A549 (cell line): Measurements from ENCODE around the gene PARP11. TPM values are rescaled to one million over a fixed set of nuclear protein-coding genes. Genes with fewer than 3 reads are reported as not detected.

Source experiments
- ATAC-seq, 2 experiments: fragments of 200-7000 bp in 1 of 2; fragments of >200 bp in 1 of 2; cut with Nextera tagmentation in 1 of 2; cut with Tn5 transposase in 1 of 2; 3 replicates each; pipeline versions ENCODE4 v1.8.0 to v1.9.1; 2018 to 2020; ENCODE audit warnings: mild to moderate bottlenecking in 1 of 2, moderate library complexity in 1 of 2
- CTCF ChIA-PET: fragments of 300-600 bp; sonication (Branson Sonifier 250); formaldehyde crosslinking; extraction: SDS; loops from one replicate; lab custom pipeline; 2021; ENCODE audit warnings: antibody characterized with exemption, inconsistent platforms; lab: Yijun Ruan, JAX
- POLR2A ChIA-PET: fragments of 350-600 bp; formaldehyde crosslinking; extraction: SDS; loops from one replicate; lab custom pipeline; 2021; ENCODE audit warnings: antibody characterized with exemption, inconsistent platforms; lab: Yijun Ruan, JAX
- DNase-seq, 2 experiments: peaks; one replicate each; pipeline versions ENCODE4 v3.0.0 to v3.0.0-alpha.2; 2011 to 2016; ENCODE audit warnings: low read depth in 1 of 2, low spot score in 1 of 2
- FAIRE-seq: peaks from 2 replicates; lab custom pipeline; 2011; peaks lifted over from hg19 to GRCh38; lab: Jason Lieb, UNC
- H3K27ac ChIP-seq, 2 experiments: fragments of >200 bp; sonication (Bioruptor Twin); formaldehyde crosslinking; 3 replicates each; pipeline ENCODE4 v1.5.1; 2016 to 2017
- H3K4me1 ChIP-seq: fragments of >200 bp; sonication (Bioruptor Twin); formaldehyde crosslinking; 3 replicates; pipeline ENCODE4 v1.6.1; 2016
- H3K4me2 ChIP-seq: fragments of >200 bp; sonication (Bioruptor Twin); formaldehyde crosslinking; 3 replicates; pipeline ENCODE4 v1.6.1; 2016
- H3K4me3 ChIP-seq: fragments of >200 bp; sonication (Bioruptor Twin); formaldehyde crosslinking; 3 replicates; pipeline ENCODE4 v1.5.1; 2016
- H3K9me3 ChIP-seq: fragments of >200 bp; sonication (Bioruptor Twin); formaldehyde crosslinking; 3 replicates; pipeline ENCODE4 v1.6.1; 2016
- BHLHE40 ChIP-seq: IDR thresholded peaks from 2 replicates; pipeline ENCODE4 v1.6.1; 2012; ENCODE audit warnings: low read depth, low read length, inconsistent platforms
- EP300 ChIP-seq, 2 experiments: fragments of >200 bp; sonication (Bioruptor Twin); formaldehyde crosslinking; IDR thresholded peaks; 2 replicates in 1 of 2; 3 replicates in 1 of 2; pipeline ENCODE4 v1.6.1; 2016 to 2017
- FOXS1 ChIP-seq: fragments of 250-450 bp; sonication (Bioruptor Pico); IDR thresholded peaks from 2 replicates; pipeline ENCODE4 v1.5.0; 2020; ENCODE audit warnings: mild to moderate bottlenecking, moderate library complexity
- GATA3 ChIP-seq: IDR thresholded peaks from 2 replicates; pipeline ENCODE4 v1.6.1; 2012; ENCODE audit warnings: borderline replicate concordance
- HOXA7 ChIP-seq: fragments of 250-450 bp; sonication (Bioruptor Pico); IDR thresholded peaks from 2 replicates; pipeline ENCODE4 v1.5.0; 2020; ENCODE audit warnings: mild to moderate bottlenecking, moderate library complexity
- JUNB ChIP-seq: fragments of >200 bp; sonication (Bioruptor Twin); formaldehyde crosslinking; IDR thresholded peaks from 2 replicates; pipeline ENCODE4 v1.6.1; 2016
- KDM1A ChIP-seq: fragments of 200-600 bp; sonication (generic); IDR thresholded peaks from 2 replicates; pipeline ENCODE4 v1.6.1; 2016; ENCODE audit warnings: low read depth, mild to moderate bottlenecking
- MAFK ChIP-seq: fragments of 450-650 bp; IDR thresholded peaks from 2 replicates; pipeline ENCODE4 v1.6.1; 2014; ENCODE audit not compliant: partially characterized antibody
- NPAS2 ChIP-seq: fragments of 250-450 bp; sonication (Bioruptor Pico); IDR thresholded peaks from 2 replicates; pipeline ENCODE4 v1.8.0; 2022; ENCODE audit warnings: mild to moderate bottlenecking, moderate library complexity, borderline replicate concordance
- PHF8 ChIP-seq: fragments of 200-600 bp; sonication (generic); IDR thresholded peaks from 2 replicates; pipeline ENCODE4 v1.6.1; 2016; ENCODE audit warnings: low read depth, mild to moderate bottlenecking, antibody characterized with exemption, moderate library complexity, borderline replicate concordance
- RAD21 ChIP-seq, 2 experiments: fragments of >200 bp in 1 of 2; sonication (Bioruptor Twin) in 1 of 2; formaldehyde crosslinking in 1 of 2; IDR thresholded peaks in 1 of 2; conservative IDR thresholded peaks in 1 of 2; 2 replicates in 1 of 2; 3 replicates in 1 of 2; pipeline ENCODE4 v1.6.1; 2012 to 2018; ENCODE audit warnings: inconsistent platforms in 1 of 2
- RCOR1 ChIP-seq: fragments of 150-350 bp; IDR thresholded peaks from 2 replicates; pipeline ENCODE4 v1.6.1; 2014; ENCODE audit warnings: antibody characterized with exemption, low read length, low read depth
- RFX5 ChIP-seq: fragments of 450-650 bp; IDR thresholded peaks from 2 replicates; pipeline ENCODE4 v1.7.1; 2014; ENCODE audit warnings: antibody characterized with exemption, mild to moderate bottlenecking, moderate library complexity
- SMC3 ChIP-seq: fragments of >200 bp; sonication (Bioruptor Twin); formaldehyde crosslinking; IDR thresholded peaks from 3 replicates; pipeline ENCODE4 v1.6.1; 2018; ENCODE audit warnings: inconsistent platforms
- SREBF2 ChIP-seq: fragments of 450-650 bp; IDR thresholded peaks from 2 replicates; pipeline ENCODE4 v1.6.1; 2014; ENCODE audit warnings: mild to moderate bottlenecking, moderate library complexity
- ZC3H11A ChIP-seq: fragments of 450-650 bp; IDR thresholded peaks from 2 replicates; pipeline ENCODE4 v1.6.1; 2014; ENCODE audit warnings: antibody characterized with exemption, mild to moderate bottlenecking
- WGBS: methylation state at CpG from one replicate; pipeline ENCODE4 v1.1.6; 2017; ENCODE audit errors: missing lambda C conversion rate; 5-methylcytosine and 5-hydroxymethylcytosine counted together
- polyA plus RNA-seq, 4 experiments: library from polyadenylated mRNA; depleted of rRNA in 3 of 4; stranded (reverse); fragments of >200 nt; fragmentation: RNase III in 1 of 4; extraction: RNeasy Plus Mini Kit Qiagen cat#74134 plus additional on column Dnase treatment in 1 of 4; gene quantifications; 2 replicates in 3 of 4; 3 replicates in 1 of 4; pipeline ENCODE4 v1.2.3, GENCODE V29; 2011 to 2017
- TF ChIP-seq, protein P1 (sequence below): fragments of 250-450 bp; sonication (Bioruptor Pico); IDR thresholded peaks from 2 replicates; pipeline ENCODE4 v1.5.0; 2021; ENCODE audit warnings: mild to moderate bottlenecking, moderate library complexity, borderline replicate concordance
- TF ChIP-seq, protein P2 (sequence below): IDR thresholded peaks from 2 replicates; pipeline ENCODE4 v1.6.1; 2012; ENCODE audit warnings: low read depth, borderline replicate concordance
- TF ChIP-seq, protein P3 (sequence below): fragments of 200-600 bp; sonication (generic); IDR thresholded peaks from 2 replicates; pipeline ENCODE4 v1.6.1; 2016; ENCODE audit warnings: antibody characterized with exemption, mild to moderate bottlenecking, moderate library complexity
- TF ChIP-seq, protein P4 (sequence below): fragments of >200 bp; sonication (Bioruptor Twin); formaldehyde crosslinking; IDR thresholded peaks from 2 replicates; pipeline ENCODE4 v1.6.1; 2016
- TF ChIP-seq, protein P5 (sequence below): fragments of >200 bp; sonication (Bioruptor Twin); formaldehyde crosslinking; IDR thresholded peaks from 3 replicates; pipeline ENCODE4 v1.6.1; 2016
- TF ChIP-seq, protein P6 (sequence below): fragments of >200 bp; sonication (Bioruptor Twin); formaldehyde crosslinking; IDR thresholded peaks from 3 replicates; pipeline ENCODE4 v1.5.1; 2016

The PARP11 gene
- polyA plus RNA-seq, 2 of the 4 experiments (the other 2 are of a cell fraction) = 2.1 to 6.7 TPM

DNA sequence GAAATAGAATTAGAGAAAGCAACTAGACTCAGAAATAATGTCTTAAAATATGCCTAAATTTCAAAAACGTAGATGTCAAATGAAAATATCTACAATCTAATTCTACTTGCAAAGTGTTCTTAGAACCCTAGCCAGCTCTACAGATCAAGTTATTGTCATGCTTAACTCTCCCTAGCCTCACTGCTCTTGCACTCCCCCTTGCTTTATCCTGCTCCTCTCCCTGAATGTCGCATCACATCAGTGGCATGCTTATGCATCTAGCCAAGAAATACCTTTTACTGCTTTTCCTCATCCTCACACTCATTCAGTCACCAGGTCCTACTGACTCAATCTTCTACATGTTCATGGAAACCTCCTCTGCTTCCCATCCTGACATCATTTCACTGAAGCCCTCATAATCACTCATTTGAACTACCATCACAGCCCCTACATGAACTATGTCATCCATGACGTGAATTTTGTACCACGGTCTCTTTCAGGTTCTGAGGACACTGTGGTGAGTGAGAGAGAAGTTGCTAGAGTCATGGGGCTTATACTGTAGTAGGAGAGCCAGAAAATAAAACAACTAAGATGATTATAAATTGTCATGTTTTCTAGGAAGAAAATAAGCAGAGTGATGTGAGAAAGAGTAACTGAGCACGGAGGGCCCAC is 97.7 kb downstream of the PARP11 start:
- no peak overlapping the region for H3K4me3 ChIP-seq
- no peak overlapping the region for H3K27ac ChIP-seq
- no peak overlapping the region for H3K4me2 ChIP-seq
- ATAC-seq (no peak), DNase-seq (no peak), FAIRE-seq (no peak)
- POLR2A ChIA-PET = no interaction called here
- TF ChIP-seq MAFK (no peak), FOXS1 (CRISPR knock-in tag) (no peak), SREBF2 (no peak), EP300 (IDR thresholded peaks at IDR 0.05) (no peak), ZC3H11A (no peak), GATA3 (no peak), KDM1A (no peak), NPAS2 (CRISPR knock-in tag) (no peak), HOXA7 (CRISPR knock-in tag) (no peak), RAD21 (conservative IDR thresholded peaks at IDR 0.05 in 1 of 2, IDR thresholded peaks at IDR 0.05 in 1 of 2) (no peak), JUNB (no peak), SMC3 (no peak)
- TF ChIP-seq, protein P1, sequence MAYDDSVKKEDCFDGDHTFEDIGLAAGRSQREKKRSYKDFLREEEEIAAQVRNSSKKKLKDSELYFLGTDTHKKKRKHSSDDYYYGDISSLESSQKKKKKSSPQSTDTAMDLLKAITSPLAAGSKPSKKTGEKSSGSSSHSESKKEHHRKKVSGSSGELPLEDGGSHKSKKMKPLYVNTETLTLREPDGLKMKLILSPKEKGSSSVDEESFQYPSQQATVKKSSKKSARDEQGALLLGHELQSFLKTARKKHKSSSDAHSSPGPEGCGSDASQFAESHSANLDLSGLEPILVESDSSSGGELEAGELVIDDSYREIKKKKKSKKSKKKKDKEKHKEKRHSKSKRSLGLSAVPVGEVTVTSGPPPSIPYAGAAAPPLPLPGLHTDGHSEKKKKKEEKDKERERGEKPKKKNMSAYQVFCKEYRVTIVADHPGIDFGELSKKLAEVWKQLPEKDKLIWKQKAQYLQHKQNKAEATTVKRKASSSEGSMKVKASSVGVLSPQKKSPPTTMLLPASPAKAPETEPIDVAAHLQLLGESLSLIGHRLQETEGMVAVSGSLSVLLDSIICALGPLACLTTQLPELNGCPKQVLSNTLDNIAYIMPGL (CRISPR knock-in tag) = no peak
- TF ChIP-seq, protein P2, sequence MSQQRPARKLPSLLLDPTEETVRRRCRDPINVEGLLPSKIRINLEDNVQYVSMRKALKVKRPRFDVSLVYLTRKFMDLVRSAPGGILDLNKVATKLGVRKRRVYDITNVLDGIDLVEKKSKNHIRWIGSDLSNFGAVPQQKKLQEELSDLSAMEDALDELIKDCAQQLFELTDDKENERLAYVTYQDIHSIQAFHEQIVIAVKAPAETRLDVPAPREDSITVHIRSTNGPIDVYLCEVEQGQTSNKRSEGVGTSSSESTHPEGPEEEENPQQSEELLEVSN = no peak
- TF ChIP-seq, protein P3, sequence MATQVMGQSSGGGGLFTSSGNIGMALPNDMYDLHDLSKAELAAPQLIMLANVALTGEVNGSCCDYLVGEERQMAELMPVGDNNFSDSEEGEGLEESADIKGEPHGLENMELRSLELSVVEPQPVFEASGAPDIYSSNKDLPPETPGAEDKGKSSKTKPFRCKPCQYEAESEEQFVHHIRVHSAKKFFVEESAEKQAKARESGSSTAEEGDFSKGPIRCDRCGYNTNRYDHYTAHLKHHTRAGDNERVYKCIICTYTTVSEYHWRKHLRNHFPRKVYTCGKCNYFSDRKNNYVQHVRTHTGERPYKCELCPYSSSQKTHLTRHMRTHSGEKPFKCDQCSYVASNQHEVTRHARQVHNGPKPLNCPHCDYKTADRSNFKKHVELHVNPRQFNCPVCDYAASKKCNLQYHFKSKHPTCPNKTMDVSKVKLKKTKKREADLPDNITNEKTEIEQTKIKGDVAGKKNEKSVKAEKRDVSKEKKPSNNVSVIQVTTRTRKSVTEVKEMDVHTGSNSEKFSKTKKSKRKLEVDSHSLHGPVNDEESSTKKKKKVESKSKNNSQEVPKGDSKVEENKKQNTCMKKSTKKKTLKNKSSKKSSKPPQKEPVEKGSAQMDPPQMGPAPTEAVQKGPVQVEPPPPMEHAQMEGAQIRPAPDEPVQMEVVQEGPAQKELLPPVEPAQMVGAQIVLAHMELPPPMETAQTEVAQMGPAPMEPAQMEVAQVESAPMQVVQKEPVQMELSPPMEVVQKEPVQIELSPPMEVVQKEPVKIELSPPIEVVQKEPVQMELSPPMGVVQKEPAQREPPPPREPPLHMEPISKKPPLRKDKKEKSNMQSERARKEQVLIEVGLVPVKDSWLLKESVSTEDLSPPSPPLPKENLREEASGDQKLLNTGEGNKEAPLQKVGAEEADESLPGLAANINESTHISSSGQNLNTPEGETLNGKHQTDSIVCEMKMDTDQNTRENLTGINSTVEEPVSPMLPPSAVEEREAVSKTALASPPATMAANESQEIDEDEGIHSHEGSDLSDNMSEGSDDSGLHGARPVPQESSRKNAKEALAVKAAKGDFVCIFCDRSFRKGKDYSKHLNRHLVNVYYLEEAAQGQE = no peak
- TF ChIP-seq, protein P4, sequence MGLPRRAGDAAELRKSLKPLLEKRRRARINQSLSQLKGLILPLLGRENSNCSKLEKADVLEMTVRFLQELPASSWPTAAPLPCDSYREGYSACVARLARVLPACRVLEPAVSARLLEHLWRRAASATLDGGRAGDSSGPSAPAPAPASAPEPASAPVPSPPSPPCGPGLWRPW = no peak
- no peaks in the 10 kb centered on the region for H3K4me1 ChIP-seq
- CTCF ChIA-PET = interaction anchor here (0.8 to 5.5 kb wide), 8 partner anchors 23 to 476 kb away, joined by 3 to 89 read pairs (median 5); partner anchors contain the start of gene CRACR2A
- WGBS = 9% methylated on average over 5 of the region's 5 CpGs
- H3K9me3 ChIP-seq = no peaks in the 10 kb centered on the region

DNA sequence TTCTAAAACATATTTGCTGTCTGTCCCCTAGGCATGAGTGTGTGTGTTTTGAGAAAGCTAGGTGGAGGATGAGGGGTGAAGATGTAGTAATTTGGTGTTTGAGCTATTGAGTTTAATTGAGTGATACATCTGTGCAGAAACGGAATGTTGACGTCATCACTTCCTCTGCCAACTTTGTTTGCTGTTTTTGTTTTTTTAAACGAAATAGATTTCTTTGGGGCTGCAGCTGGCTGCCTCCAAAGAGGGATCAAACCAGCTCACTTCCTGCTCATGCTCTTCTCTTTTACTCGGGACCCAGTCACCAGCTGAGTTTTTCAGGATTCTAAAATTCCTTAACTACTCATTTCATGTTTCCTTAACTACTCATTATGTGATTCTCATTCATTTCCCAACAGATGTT is 100.8 kb downstream of the PARP11 start:
- Histone ChIP-seq H3K4me1 (no peaks in the 10 kb centered on the region), H3K4me2 (no peak overlapping the region), H3K4me3 (no peak overlapping the region), H3K27ac (no peak overlapping the region), H3K9me3 (no peaks in the 10 kb centered on the region)
- no peak for ATAC-seq
- WGBS = 22% methylated on average over 4 of the region's 4 CpGs
- DNase-seq = no peak
- ChIA-PET POLR2A (no interaction called here), CTCF (interaction anchor here (0.6 to 5.5 kb wide), 9 partner anchors 9 to 529 kb away, joined by 3 to 60 read pairs (median 3); no protein-coding TSS in a partner anchor)
- TF ChIP-seq RAD21 (conservative IDR thresholded peaks at IDR 0.05 in 1 of 2, IDR thresholded peaks at IDR 0.05 in 1 of 2) (no peak), RFX5 (no peak), SREBF2 (no peak), BHLHE40 (no peak), PHF8 (no peak), RCOR1 (no peak)
- TF ChIP-seq, protein P5, sequence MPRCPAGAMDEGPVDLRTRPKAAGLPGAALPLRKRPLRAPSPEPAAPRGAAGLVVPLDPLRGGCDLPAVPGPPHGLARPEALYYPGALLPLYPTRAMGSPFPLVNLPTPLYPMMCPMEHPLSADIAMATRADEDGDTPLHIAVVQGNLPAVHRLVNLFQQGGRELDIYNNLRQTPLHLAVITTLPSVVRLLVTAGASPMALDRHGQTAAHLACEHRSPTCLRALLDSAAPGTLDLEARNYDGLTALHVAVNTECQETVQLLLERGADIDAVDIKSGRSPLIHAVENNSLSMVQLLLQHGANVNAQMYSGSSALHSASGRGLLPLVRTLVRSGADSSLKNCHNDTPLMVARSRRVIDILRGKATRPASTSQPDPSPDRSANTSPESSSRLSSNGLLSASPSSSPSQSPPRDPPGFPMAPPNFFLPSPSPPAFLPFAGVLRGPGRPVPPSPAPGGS = no peak
- TF ChIP-seq, protein P6, sequence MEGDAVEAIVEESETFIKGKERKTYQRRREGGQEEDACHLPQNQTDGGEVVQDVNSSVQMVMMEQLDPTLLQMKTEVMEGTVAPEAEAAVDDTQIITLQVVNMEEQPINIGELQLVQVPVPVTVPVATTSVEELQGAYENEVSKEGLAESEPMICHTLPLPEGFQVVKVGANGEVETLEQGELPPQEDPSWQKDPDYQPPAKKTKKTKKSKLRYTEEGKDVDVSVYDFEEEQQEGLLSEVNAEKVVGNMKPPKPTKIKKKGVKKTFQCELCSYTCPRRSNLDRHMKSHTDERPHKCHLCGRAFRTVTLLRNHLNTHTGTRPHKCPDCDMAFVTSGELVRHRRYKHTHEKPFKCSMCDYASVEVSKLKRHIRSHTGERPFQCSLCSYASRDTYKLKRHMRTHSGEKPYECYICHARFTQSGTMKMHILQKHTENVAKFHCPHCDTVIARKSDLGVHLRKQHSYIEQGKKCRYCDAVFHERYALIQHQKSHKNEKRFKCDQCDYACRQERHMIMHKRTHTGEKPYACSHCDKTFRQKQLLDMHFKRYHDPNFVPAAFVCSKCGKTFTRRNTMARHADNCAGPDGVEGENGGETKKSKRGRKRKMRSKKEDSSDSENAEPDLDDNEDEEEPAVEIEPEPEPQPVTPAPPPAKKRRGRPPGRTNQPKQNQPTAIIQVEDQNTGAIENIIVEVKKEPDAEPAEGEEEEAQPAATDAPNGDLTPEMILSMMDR = no peak
- FAIRE-seq = no peak
